Uterus (tissue), 2 donors: Measurements from ENCODE around the gene IER3IP1.

Experiments used
- CTCF ChIP-seq, 4 experiments: fragments of 200-600 bp in 2 of 4; fragments of 450-650 bp in 2 of 4; sonication (generic) in 2 of 4; IDR thresholded peaks; one replicate each; pipeline ENCODE4 v1.5.1; 2016 to 2019; ENCODE audit warnings: antibody characterized with exemption in 4 of 4, mild to moderate bottlenecking in 2 of 4, moderate library complexity in 1 of 4
- POLR2A ChIP-seq, 2 donors: fragments of 450-650 bp; IDR thresholded peaks; one replicate each; pipeline ENCODE4 v1.6.1; 2016; ENCODE audit warnings: antibody characterized with exemption in 2 of 2, mild to moderate bottlenecking in 1 of 2, moderate library complexity in 1 of 2

GRCh38 chr18:47108998-47109405 is 67.2 kb downstream of the IER3IP1 start:
- TF ChIP-seq CTCF (IDR thresholded peaks at IDR 0.05) (no peak), POLR2A (IDR thresholded peaks at IDR 0.05) (no peak)
